ENCODE results near the gene USP3. TPM values are rescaled to one million over a fixed set of nuclear protein-coding genes. Genes with fewer than 3 reads are reported as not detected.

USP3 gene
- total and polyA plus RNA-seq, 2 of the 4 experiments (the other 2 are of a cell fraction): 17.3 to 52.3 TPM

- Histone ChIP-seq H4K20me1 (ENCODE audit: insufficient read depth, low read length) (peaks cover 51% of the 10 kb centered on the region; the same call in 1 of the 2 replicates), H3K79me1 (ENCODE audit: low read depth in 1 of 2, low read length in 2 of 2) (peaks cover 13 to 53% of the 10 kb centered on the region in 2 experiments), H2AFZ (replicated peaks; ENCODE audit: low read length, poor library complexity) (no peak overlapping the region), H2AK5ac (ENCODE audit: low read depth, low read length) (no peak overlapping the region), H3K18ac (ENCODE audit: low read depth, low read length) (peak overlapping the region; percentile 37; the same call in 1 of the 2 replicates), H3K56ac (ENCODE audit: extremely low read depth, insufficient read depth, low read length) (no peak overlapping the region), H2AK9ac (replicated peaks; ENCODE audit: low read depth, low read length, poor library complexity) (no peak overlapping the region), H2BK120ac (ENCODE audit: low read depth, low read length) (no peak overlapping the region), H3K9me3 (ENCODE audit: control insufficient read depth, insufficient read depth, low read length) (no peaks in the 10 kb centered on the region), H2BK5ac (ENCODE audit: low read depth, low read length, poor library complexity, severe bottlenecking) (peak overlapping the region; percentile 79), H4K8ac (ENCODE audit: low read depth in 2 of 2, low read length in 2 of 2) (no peak overlapping the region), H3K4me3 (ENCODE audit: insufficient read depth, low read depth, low read length) (no peak overlapping the region), H3K4me2 (ENCODE audit: low read depth, low read length) (peak overlapping the region; percentile 78; the same call in 1 of the 2 replicates), H2BK15ac (ENCODE audit: low read depth, low read length) (no peak overlapping the region), H4K91ac (ENCODE audit: insufficient read depth, low read depth, low read length) (no peak overlapping the region), H3K27me3 (ENCODE audit: control insufficient read depth, insufficient read depth, low read length) (no peaks in the 10 kb centered on the region), H3K4ac (ENCODE audit: low read depth, low read length) (no peak overlapping the region), H3K36me3 (ENCODE audit: control insufficient read depth, insufficient read depth, low read length) (no peaks in the 10 kb centered on the region), H3K9me1 (ENCODE audit: insufficient read depth, low read length) (no peaks in the 10 kb centered on the region; the same call in 1 of the 2 replicates), H4K5ac (ENCODE audit: low read depth, low read length) (no peak overlapping the region), H3K4me1 (ENCODE audit: control insufficient read depth, insufficient read depth, low read length) (peaks cover 7% of the 10 kb centered on the region; the same call in 1 of the 2 replicates), H3K14ac (replicated peaks; ENCODE audit: low read depth, low read length) (no peak overlapping the region), H3K23ac (ENCODE audit: low read depth, low read length) (peak overlapping the region; percentile 36; the same call in 1 of the 2 replicates), H3K9ac (ENCODE audit: low read depth, low read length) (no peak overlapping the region), H2BK20ac (ENCODE audit: low read depth, low read length) (no peak overlapping the region), H3K27ac (ENCODE audit: insufficient read depth, low read length) (no peak overlapping the region)
- dilution Hi-C loops (cut with HindIII; ENCODE audit: low sequenced_read_pairs, unreplicated experiment) (no loop called here), in situ Hi-C loops (cut with MboI; ENCODE audit: low sequenced_read_pairs) (no loop called here), intact Hi-C loops (cut with micrococcal nuclease) (no loop called here)
- ATAC-seq (ENCODE audit: low read depth) (peak; percentile 3; the same call in 1 of the 2 replicates), DNase-seq (no peak)
- ChIA-PET POLR2A (ENCODE audit: unreplicated experiment) (no interaction called here), CTCF (interaction anchor here (1.1 kb wide), 1 partner anchor 42 kb away, joined by 3 read pairs; no protein-coding TSS in a partner anchor)
- no TSS peak for BruUV-seq (replicated peaks)
- TF ChIP-seq CHD1 (IDR thresholded peaks at IDR 0.05; ENCODE audit: low read depth, low read length) (no peak), MXI1 (IDR thresholded peaks at IDR 0.05; ENCODE audit: borderline replicate concordance, low read depth, low read length) (no peak), SMC3 (IDR thresholded peaks at IDR 0.05; ENCODE audit: low read depth, low read length) (no peak), USF2 (IDR thresholded peaks at IDR 0.05; ENCODE audit: low read depth, low read length) (no peak), CEBPB (IDR thresholded peaks at IDR 0.05; ENCODE audit: low read depth, low read length) (no peak), CTCF (conservative IDR thresholded peaks at IDR 0.05; ENCODE audit: low read depth, low read length) (no peak), MAZ (IDR thresholded peaks at IDR 0.05; ENCODE audit: borderline replicate concordance, low read depth, low read length) (no peak), NFE2L2 (IDR thresholded peaks at IDR 0.05; ENCODE audit: low read depth, low read length) (no peak), FOS (IDR thresholded peaks at IDR 0.05; ENCODE audit: low read depth, low read length) (no peak), ELK1 (IDR thresholded peaks at IDR 0.05; ENCODE audit: borderline replicate concordance, low read depth, low read length) (no peak), RFX5 (IDR thresholded peaks at IDR 0.05; ENCODE audit: low read depth, low read length) (no peak), POLR2A (IDR thresholded peaks at IDR 0.05; ENCODE audit: low read depth, low read length) (no peak), RCOR1 (IDR thresholded peaks at IDR 0.05; ENCODE audit: insufficient replicate concordance, low read length) (no peak), MAFK (IDR thresholded peaks at IDR 0.05; ENCODE audit: low read depth, low read length) (no peak)
- WGBS, 2 experiments (ENCODE audit: extremely low coverage in 2 of 2, insufficient read length in 1 of 2): no CpG with 5 or more reads among the region's 6 CpGs
These were observed 4.9 kb downstream of the USP3 start for GRCh38 chr15:63509056-63509954.
